Measurements from ENCODE around the gene MRPL14.
A peak's percentile ranks its signal among the peaks of the same experiment; 100 is the strongest.
"Not testable (repeated sequence)": the region's sequence is repeated elsewhere in the genome, so short reads cannot be mapped to it uniquely, and the experiment has no call there.

The MRPL14 gene

DNA sequence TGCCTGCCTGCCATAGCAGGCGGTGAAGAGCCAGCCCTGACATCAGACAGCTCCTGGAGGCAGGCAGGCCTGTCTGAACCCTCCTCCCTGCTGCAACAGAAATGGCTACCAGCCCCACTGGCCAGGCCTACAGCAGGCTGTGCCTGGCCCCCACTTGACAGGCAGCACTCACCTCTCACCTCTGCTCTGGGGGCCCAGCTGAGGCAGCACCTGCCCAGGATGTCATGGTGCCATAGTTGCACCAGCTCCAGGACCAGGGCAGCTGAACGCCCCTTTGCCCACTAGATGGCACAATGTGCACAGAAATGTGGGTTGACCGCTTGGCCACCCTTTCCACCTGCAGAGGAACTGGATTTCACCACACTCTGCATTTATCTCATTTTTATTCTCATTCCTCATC is 30.6 kb downstream of the MRPL14 start:
- peak; percentile 73 for DNase-seq

DNA sequence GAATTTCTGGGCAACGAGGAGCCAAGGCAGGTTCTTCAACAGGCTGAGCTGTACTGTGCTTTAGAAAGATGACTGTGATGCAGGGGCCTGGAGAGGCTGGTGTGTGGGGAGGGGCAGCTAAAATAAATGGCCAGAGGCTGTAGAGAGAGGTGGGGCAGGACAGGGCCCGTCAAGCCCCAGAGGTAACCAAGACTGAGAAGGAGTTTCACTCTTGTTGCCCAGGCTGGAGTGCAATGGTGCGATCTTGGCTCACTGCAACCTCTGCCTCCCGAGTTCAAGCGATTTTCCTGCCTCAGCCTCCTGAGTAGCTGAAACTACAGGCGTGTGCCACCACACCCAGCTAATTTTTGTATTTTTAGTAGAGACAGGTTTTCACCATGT is 32.0 kb downstream of the MRPL14 start:
- DNase-seq, result not testable (repeated sequence)

DNA sequence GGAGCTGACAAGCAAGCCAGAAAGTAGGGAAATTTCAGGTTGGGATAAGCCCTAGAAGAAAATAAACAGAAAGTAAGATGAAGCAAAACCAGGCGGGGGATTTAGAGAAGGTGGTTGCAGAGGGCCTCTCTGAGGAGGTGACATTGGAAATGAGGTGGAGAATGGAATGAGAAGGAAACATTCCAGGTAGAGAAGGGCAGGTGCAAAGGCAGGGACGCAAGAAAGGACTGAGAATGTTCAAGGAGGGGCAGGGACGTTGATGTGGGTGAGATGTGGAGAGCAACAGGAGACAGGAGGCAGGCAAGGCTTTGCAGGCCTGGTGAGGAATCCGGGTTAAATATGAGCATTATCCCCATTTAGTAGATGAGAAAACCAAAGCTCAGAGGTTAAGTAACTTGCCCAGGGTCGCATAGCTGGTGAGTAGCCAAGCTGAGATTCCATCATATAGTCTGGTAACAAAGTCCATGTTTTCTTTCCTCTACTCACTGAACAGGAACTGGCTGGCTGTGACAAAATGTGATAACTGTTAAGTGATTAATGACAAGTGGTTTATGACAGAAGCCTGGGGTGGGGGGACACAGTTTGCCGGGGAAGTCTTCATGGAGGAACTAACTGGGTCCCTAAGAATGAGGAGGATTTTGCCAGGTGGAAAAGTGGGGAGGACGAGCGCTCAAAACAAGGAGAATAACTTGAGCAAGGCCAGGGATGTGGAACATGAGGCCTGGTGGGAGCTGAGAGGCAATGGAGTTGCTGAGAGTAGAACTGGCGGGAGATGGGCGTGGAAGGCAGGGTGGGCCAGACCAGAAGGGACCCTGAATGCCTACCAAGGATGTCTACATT is 32.6 kb downstream of the MRPL14 start:
- DNase-seq, result no peak

DNA sequence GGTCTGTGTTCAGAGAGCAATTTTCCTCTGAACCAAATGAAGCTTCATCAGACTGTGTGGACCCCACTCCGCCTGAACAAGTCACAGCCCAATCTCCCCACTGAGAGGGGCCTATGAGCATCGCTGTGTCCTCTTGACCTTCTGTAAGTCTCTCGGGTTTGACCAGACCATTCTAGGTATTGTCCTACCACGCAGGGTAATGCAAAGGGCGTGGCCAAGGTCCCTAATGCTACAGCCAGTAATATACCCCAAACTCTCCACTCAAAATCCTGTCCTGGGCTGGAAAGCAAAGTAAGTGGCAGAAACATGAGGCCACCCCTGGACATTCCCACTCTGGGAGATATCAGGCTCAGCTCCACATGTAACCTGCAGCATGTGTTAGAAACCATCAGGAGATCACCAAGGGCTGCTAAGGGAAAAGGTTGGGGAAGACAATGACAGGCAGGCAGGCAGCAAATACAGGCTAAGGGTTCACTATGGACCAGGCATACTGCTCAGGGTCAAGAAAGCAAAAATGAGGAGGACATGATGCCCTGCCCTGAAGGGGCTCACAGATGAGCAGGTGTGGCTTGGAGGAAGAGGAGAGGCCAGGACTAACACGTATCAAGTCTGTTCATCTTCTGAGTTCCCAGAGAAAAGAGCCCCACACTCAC is 33.4 kb downstream of the MRPL14 start:
- DNase-seq, result no peak

DNA sequence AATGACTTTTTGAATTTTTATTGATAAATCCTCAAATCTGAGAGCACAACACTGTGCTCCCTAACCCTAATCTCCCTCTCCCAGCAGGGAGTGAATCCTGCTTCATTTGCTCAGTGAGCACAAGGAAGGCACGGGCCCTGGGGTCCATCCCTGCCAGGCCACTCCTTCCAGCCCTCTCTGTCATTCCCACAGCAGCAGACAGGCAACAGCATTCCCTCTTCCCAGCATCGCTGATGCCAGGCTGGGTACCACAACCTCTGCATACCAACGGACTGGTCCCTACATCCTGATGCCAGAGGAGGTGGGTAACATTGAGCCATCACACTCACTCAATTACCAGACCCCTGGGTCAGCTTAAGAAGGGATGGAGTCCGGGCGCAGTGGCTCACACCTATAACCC is 34.2 kb downstream of the MRPL14 start:
- DNase-seq, result no peak

DNA sequence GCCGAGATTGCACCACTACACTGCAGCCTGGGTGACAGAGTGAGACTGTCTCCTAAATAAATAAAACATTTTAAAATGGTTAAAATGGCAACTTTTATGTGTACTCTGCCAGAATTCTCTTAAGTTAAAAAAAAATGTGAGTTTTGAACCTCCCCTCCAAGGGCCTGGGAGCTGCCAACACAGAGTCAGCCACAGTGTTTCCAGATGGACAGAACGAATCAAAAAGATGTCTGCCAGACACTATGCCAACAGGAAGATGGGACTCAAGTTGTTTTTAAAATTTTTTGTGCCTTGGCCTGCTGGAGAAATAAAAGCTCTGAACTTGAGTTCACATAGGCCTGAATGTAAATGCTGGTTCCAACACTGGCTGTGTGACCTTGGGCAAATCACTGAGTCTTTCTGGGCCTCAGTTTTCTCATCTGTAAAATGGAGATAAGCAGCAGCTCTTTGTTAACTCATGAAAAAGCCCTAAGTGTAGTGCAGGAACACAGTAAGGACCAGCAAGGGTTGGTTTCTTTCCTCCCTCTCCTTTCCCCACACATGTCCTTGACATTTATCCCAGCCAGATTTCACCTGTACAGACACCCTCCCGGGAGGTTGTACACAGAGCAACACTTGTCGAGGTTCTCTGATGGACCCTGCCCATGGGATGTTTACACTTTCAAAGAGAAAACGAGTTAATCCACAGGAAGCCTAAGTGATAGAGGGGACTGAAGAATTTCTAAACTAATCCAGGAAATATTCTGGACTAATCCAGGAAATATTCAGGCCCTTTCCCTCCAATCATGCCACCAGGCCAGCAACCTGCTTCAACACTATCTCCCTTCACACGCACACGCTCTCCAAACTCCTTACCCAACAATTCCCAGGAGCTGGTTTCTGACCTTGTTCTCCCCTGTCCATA is 35.0 kb downstream of the MRPL14 start:
- DNase-seq, result no peak

DNA sequence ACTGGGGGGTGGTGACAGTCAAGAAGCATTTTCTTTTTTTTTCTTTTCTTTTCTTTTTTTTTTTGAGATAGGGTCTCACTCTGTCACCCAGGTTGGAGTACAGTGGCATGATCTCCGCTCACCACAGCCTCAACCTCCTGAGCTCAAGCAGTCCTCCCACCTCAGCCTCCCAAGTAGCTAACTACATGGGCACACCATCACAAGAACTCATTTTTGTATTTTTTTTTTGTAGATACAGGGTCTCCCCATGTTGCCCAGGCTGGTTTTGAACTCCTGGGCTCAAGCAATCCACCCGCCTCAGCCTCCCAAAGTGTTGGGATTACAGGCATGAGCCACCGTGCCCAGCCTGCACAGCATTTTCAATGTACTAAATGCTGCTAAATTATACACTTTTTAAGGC is 35.9 kb downstream of the MRPL14 start:
- DNase-seq, result not testable (repeated sequence)

DNA sequence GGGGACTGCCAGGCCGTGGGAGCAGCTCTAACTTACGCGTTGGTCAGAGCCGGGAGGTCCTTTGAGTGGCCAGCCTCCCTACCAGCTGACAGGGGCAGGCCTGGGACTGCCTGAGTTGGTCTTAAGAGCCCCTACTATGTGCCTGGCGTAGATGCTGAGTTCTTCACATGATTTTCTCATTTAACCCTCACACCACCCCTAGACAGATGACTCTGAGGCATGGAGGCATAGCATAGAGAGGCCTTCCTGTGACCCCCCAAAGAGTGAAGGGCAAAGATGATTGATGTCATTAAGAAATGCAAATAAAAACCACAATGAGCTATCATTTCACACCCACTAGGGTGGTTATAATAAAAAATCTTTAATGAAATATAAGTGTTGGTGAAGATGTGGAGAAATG is 36.8 kb downstream of the MRPL14 start:
- no peak for DNase-seq

DNA sequence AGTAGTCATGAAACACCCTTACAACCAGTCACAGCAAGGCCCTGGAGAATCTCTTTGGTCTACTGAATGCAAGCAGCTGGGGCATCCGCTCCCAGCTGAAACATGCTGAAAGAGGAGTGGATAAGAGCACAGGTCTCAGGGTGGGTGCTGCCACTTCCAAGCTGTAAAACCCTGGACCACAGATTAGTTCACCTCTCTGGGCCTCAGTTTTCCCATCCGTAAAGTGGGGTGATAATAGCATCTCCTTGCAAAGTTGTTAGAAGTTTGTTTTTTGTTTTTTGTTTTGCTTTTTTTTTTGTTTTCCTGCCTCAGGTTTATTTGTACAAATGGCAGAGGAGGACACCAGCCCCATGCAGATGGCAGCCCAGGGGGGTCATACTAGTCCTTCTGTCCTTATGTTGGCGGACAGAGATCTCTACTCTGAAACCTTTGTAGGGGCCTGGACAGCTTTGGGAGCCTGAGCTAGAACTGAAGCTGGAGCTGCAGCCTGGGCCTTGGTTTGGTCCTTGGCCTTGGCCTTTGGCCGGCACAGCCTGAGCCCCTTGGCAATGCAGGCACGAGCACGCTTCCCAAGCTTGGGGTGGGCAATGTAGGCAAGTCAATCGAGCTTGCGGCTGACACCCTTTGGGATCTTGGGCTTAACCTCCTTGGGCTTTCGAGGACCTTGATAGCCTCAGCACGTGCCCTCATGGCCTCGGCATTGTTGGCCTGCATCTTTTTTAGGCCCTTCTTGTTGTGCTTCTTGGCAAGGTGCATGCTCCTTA is 38.2 kb downstream of the MRPL14 start:
- no peak for DNase-seq

DNA sequence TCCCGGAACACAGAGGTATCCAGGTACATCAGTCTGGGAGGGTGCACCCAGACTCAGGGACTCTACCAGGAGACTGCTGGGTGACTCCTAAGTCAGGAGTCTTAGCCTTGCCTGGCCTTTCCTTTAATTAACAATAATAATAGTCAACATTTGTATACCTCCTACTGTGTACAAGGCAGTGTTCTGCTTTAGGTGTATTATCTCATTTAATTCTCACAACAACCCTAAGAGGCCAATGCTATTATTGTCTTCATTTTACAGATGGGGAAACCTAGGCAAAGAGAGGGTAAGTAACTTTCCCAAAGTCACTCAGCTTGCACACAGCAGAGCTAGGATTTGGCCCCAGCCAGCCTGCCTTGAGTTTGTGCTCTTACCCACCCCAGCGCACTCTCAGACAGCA is 39.6 kb downstream of the MRPL14 start:
- no peak for DNase-seq

DNA sequence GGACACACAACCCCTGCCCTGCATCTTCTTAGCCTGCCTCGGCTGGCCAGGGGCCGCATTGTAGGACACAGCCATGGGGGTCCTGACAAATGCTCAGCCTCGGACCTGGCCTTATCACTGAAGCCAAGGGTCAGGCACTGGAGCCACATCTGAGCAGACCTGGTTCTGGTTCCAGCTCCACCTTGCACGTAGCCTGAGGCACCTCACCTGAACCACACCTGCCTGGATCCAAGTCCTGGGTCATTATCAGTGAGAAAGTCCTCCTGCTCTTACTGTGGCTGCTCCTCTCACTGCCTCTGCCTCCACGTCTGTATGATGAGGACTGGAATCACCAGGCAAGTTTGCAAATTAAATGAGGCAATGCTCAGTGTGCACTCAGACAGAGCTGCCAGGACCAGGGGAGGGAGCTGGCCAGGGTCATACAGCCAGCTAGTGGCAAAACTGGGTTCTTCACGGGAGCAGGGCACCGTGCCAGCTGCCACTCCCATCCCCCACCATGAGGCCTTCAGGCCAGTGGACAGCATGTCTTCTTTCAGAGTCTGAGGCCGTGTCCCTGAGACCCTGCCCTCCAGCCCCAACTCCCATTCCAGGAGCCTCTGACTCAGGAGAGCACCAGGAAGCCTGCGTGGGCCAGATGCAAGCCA is 40.2 kb downstream of the MRPL14 start:
- no peak for DNase-seq

DNA sequence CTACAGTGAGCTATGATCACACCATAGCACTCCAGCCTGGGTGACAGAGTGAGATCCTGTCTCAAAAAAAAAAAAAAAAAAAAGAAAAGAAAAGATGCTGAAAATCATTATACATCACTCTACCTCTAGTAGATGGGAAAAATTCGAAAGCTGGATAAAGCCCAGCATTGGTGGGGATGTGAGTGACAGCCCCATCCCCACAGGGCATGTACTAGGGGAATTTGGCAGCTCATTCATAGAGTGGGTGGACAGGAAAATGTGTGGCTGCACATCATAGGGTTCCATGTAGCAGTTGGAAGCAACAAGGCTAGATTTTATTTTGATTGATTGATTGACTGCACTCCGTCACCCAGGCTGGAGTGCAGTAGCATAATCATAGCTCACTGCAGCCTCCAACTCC is 42.0 kb downstream of the MRPL14 start:
- DNase-seq, result no peak

DNA sequence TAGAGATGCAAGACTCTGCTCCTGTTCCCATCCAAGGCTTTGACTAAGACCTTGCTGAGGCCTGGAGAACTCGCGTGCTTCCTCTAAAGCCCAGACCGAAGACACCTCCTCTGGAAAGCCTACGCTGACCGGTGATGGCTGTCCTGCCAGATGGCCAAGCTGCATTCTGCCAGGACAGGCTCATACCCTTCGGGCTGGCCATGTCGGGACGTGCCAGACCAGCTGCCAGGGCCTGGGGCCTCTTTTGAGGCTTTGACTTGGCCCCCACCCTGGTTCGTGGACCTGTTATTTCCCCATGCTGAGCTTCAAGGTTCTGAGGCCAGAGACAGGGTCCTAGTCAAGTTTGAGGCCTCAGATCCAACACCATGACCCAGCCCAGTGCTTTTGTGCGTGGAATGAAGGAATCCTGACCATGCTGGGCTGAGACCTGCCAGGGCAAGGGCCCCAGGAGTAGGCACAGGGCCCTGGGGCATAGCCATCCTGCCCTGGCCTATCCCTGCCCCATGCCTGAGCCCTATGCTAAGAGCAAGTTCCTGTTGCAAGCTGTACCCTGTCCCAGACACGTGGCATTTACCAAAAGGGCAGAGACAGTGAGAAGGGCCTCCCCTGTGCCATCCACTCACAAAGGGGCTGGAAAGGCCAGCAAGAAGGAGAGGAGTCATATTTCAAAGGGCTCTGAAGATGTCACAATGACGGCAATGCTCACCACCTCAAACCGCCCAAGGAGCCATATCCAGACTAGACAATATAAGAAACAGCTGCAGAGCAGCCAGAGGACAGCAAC is 42.8 kb downstream of the MRPL14 start:
- no peak for DNase-seq

DNA sequence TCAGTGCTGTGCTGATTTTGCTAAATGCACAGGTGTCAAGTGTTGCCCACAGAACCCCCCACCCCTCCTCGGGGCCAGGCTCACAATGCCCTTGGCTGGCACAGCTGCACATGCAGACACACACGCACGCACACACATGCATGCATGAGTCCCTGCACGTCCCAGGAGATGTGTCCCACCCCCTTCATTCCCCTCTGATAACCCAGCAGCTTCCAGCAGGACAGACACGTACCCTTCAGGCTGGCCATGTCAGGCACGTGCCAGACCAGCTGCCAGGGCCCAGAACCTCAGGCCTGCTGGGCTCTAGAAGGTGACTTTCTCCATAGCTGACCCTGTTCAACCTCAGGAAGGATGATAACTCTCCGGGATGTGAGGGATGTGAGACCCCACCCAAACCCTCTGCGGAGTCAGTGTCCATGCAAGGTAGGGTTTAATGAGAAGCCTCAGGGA is 44.4 kb downstream of the MRPL14 start:
- DNase-seq, result no peak

DNA sequence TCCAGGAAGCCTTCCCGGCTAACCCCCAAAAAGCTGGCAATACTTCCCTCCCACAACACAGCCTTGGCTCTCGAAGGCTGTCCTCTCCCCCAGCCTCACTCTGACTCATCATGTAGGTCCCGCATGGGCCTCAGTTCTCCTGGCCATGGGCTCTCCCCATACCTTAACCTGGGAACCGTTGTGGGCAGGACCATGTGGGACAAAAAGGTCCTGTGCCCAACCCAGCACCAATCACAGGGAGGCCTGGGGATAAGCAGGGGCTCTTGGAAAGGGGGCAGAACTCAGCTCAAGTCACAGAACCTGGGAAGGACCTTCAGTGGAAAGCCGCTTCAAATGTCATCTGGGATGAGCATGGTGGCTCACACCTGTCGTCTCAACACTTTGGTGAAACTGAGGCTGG is 45.5 kb downstream of the MRPL14 start:
- DNase-seq, result no peak

DNA sequence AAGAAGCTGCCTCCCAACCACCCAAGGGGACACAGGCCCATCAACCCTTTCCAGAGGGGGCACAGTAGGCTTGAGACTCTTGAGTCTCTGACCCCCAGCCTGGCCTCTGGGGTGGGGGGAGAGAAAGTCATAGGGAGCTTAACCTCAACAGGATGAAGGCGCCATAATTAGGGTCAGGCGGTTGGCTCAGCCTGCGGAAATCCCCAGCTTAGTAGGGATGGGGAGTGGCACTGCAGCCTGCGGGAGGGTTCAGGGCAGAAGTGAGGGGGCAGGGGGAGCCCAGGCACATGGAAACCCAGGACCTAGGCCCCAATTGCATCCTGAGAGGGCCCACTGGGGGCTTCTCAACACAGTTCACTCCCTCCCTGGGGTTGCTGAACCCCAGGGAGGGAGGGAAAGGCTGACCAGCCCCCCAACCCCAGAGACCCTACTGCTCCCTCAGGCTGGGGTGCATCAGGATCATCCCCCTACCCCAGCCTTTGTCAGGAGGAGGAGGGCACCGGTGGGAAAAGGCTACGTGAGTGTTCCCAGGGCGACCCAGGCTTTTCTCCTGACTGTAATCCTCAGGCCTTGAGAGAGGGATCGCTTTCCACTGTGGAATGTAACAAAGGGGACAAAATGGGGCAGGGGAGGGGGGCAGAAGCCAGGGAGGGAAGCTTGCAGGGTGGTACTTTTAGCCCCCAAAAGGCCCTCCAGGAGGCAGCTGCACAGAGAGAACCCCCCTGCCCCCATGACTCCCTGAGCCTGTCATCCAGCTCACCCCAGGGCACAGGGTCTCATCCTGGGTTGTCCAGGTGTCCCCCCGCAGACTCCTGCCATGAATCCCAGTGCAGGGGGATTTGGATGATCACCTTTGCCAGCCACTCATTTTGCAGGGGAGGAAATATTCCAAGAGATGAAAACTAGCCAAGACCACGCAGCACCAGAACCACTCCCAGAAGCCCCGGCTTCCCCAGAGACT is 46.4 kb downstream of the MRPL14 start:
- DNase-seq, result no peak

DNA sequence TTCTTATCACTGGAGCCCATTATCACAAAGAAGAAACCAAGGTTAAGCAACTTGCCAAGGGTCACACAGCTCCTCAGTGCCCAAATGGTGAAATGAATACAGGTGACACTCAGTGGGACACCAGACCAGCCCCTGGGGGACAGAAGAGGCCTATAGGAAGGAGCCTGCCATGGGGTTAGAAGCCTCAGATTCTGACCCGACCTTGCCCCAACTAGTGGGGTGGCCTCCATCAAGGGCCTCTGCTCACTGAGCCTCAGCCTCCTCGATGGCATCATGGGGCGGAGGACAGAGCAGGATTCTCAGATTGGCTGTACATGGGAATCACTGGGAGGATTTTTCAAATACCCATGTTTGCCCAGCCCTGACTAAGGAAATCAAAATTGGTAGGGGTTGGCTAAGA is 47.6 kb downstream of the MRPL14 start:
- no peak for DNase-seq

DNA sequence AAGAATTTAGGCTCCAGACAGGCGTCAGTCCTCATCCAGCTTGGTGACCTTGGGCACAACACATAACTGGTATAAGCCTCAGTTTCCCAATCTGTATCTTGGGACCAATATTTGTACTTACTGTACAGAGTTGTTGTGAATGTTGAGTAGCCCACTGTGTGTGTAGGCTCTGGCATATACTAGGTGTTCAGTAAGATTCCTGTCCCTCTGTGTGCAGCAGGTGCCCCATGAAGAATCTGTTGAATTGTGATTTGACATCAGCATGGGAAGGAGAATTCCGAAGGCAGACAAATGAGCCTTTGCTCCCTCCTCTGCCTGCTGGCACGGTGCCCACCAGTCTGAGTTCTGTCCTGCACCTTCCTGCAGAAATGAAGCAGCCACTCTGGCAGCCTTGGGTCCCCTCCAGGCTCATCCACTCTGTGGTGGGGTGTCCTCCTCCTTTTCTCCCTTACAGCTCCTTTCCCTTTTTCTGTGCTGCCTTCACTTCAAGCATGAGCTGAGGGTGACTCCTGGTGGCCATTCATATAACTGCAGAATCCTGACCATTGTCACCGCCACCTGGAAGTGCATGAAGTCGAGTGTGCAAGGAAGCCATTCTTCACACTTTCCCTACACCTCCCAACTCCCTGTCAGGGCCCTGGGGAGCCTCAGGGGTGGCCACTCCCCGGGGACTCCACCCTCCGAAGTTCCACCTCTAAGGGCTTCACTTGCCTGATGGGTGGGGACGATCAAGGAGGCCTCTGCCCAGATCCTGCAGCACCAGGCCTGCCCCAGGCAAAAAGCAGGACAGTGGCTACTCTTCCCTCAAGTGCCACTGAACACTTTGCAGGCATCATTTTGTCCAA is 48.2 kb downstream of the MRPL14 start:
- peak; percentile 77 for DNase-seq

DNA sequence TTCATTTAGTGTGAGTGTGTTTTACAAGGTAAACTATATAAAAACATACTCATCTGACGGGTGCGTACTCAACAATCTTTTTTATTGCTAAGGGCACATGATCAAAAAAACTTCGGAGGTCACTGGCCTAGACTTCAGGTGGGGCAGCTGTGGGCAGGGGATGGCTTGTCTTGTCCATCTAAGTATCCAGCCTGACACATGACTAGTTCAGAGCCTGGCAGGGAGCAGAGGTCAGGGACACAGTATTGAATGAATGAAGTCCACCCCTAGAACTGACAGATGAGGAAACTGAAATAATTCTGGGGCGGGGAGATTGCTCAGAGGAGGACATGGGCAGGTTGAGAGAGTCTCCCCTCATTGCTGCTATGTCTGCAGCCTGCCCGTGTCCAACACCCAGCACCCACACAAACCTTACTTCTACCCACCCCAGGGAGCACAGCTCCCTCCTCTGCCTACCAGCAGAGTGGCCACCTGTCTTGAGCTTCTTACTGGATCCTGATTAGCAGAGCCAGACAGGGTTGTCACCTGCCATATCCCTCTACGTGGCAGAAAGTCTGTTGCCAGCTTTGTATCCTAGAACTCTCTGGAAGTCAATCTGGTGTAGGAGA is 48.9 kb downstream of the MRPL14 start:
- no peak for DNase-seq
